ENCODE measurements around the gene CD33.

GRCh38 chr19:51183629-51184028 lies 41.3 kb upstream of the CD33 start:
- TF ChIP-seq EZH2 (IDR thresholded peaks at IDR 0.05) = no peak
- no peak for TF ChIP-seq POLR2AphosphoS5 (IDR thresholded peaks at IDR 0.05; ENCODE audit: borderline replicate concordance, low read depth, low read length)
- TF ChIP-seq FOXP2 (optimal IDR thresholded peaks at IDR 0.05; ENCODE audit: control extremely low read depth, extremely low read length, insufficient read depth) = no peak

Measured in SK-N-MC (cell line).